OCI-LY3 (cell line): ENCODE measurements around the gene EPHB2.
"Not testable (repeated sequence)": the region's sequence is repeated elsewhere in the genome, so short reads cannot be mapped to it uniquely, and the experiment has no call there.

Experiments
- H2AFZ ChIP-seq: fragments of 200-600, 300-600 bp; shearing (Covaris generic); 2 replicates; pipeline ENCODE4 v1.6.0; 2014; ENCODE audit warnings: antibody characterized with exemption, low read depth, low read length
- H3K27ac ChIP-seq: fragments of 200-600, 300-600 bp; sonication (generic); 2 replicates; pipeline ENCODE4 v1.5.1; 2014; ENCODE audit warnings: mild to moderate bottlenecking, low read length, moderate library complexity, mixed read lengths
- H3K27me3 ChIP-seq: fragments of 200-600, 300-600 bp; sonication (generic); 2 replicates; pipeline ENCODE4 v1.6.1; 2014; ENCODE audit warnings: low read depth, low read length, mixed read lengths
- H3K36me3 ChIP-seq: fragments of 200-600, 300-600 bp; sonication (generic); replicated peaks from 2 replicates; pipeline ENCODE3; 2014; ENCODE audit warnings: low read depth, low read length, mixed read lengths
- H3K4me1 ChIP-seq: fragments of 300-600, 200-600 bp; sonication (generic); 2 replicates; pipeline ENCODE4 v1.6.1; 2014; ENCODE audit warnings: low read length, mixed read lengths
- H3K4me2 ChIP-seq: fragments of 200-600, 300-600 bp; sonication (generic); 2 replicates; pipeline ENCODE4 v1.6.1; 2014; ENCODE audit warnings: low read length, mixed read lengths
- H3K4me3 ChIP-seq: fragments of 300-600, 200-600 bp; sonication (generic); 2 replicates; pipeline ENCODE4 v1.5.1; 2014; ENCODE audit warnings: antibody characterized with exemption, mild to moderate bottlenecking, low read length, moderate library complexity
- H3K79me2 ChIP-seq: fragments of 300-600, 200-600 bp; shearing (Covaris generic); 2 replicates; pipeline ENCODE4 v1.6.1; 2014; ENCODE audit warnings: mild to moderate bottlenecking, low read length, mixed read lengths
- H3K9ac ChIP-seq: fragments of 300-600, 200-600 bp; shearing (Covaris generic); 2 replicates; pipeline ENCODE4 v1.6.0; 2014; ENCODE audit warnings: mild to moderate bottlenecking, low read length, moderate library complexity
- H3K9me3 ChIP-seq: fragments of 200-600, 300-600 bp; shearing (Covaris generic); 2 replicates; pipeline ENCODE4 v1.6.1; 2014; ENCODE audit warnings: low read length, mixed read lengths; ENCODE audit not compliant: insufficient read depth
- H4K20me1 ChIP-seq: fragments of 200-600, 300-600 bp; sonication (generic); 2 replicates; pipeline ENCODE4 v1.6.1; 2016; ENCODE audit warnings: low read length, mixed read lengths; ENCODE audit not compliant: insufficient read depth
- EZH2phosphoT487 ChIP-seq: fragments of 200-600 bp; shearing (Covaris generic); IDR thresholded peaks from 2 replicates; pipeline ENCODE4 v1.6.1; 2018; ENCODE audit warnings: antibody characterized with exemption, mixed run types, low read depth
- TF ChIP-seq, protein P1 (sequence below): fragments of 200-600, 300-600 bp; sonication (generic); IDR thresholded peaks from 2 replicates; pipeline ENCODE4 v1.5.1; 2014; ENCODE audit warnings: antibody characterized with exemption, low read length, low read depth

The EPHB2 gene

GRCh38 chr1:22944346-22945055, 233.9 kb downstream of the EPHB2 start:
- Histone ChIP-seq H3K27ac (no peak overlapping the region), H3K9ac (no peak overlapping the region), H3K27me3 (peaks cover 5% of the 10 kb centered on the region), H3K4me2 (no peak overlapping the region), H3K9me3 (no peaks in the 10 kb centered on the region), H3K4me1 (no peaks in the 10 kb centered on the region), H4K20me1 (no peaks in the 10 kb centered on the region), H2AFZ (no peak overlapping the region), H3K36me3 (no peaks in the 10 kb centered on the region), H3K4me3 (no peak overlapping the region), H3K79me2 (no peaks in the 10 kb centered on the region)
- no peak for TF ChIP-seq EZH2phosphoT487
- TF ChIP-seq, protein P1, sequence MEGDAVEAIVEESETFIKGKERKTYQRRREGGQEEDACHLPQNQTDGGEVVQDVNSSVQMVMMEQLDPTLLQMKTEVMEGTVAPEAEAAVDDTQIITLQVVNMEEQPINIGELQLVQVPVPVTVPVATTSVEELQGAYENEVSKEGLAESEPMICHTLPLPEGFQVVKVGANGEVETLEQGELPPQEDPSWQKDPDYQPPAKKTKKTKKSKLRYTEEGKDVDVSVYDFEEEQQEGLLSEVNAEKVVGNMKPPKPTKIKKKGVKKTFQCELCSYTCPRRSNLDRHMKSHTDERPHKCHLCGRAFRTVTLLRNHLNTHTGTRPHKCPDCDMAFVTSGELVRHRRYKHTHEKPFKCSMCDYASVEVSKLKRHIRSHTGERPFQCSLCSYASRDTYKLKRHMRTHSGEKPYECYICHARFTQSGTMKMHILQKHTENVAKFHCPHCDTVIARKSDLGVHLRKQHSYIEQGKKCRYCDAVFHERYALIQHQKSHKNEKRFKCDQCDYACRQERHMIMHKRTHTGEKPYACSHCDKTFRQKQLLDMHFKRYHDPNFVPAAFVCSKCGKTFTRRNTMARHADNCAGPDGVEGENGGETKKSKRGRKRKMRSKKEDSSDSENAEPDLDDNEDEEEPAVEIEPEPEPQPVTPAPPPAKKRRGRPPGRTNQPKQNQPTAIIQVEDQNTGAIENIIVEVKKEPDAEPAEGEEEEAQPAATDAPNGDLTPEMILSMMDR, result no peak

DNA sequence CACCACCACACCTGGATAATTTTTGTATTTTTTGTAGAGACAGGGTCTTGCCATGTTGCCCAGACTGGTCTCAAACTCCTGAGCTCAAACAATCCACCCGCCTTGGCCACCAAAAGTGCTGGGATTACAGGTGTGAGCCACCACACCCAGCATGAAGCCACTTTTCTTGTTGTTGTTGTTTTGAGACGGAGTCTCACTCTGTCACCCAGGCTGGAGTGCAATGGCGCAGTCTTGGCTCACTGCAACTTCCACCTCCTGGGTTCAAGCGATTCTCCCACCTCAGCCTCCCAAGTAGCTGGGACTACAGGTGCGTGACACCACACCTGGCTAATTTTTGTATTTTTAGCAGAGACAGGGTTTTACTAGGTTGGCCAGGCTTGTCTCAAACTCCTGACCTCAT, 234.5 kb downstream of the EPHB2 start:
- not testable (repeated sequence) for H3K4me2 ChIP-seq, H3K27me3 ChIP-seq, H3K4me1 ChIP-seq, H3K36me3 ChIP-seq, H3K9me3 ChIP-seq, H3K9ac ChIP-seq, H2AFZ ChIP-seq, H3K79me2 ChIP-seq, H3K27ac ChIP-seq, H3K4me3 ChIP-seq, H4K20me1 ChIP-seq

GRCh38 chr1:22949822-22950331, 239.2 kb downstream of the EPHB2 start:
- Histone ChIP-seq H3K27ac (no peak overlapping the region), H3K4me3 (no peak overlapping the region), H3K27me3 (no peaks in the 10 kb centered on the region), H2AFZ (no peak overlapping the region), H3K4me1 (no peaks in the 10 kb centered on the region), H3K9ac (no peak overlapping the region), H3K36me3 (no peaks in the 10 kb centered on the region), H3K9me3 (no peaks in the 10 kb centered on the region), H3K79me2 (no peaks in the 10 kb centered on the region), H3K4me2 (no peak overlapping the region), H4K20me1 (no peaks in the 10 kb centered on the region)
- TF ChIP-seq, protein P1, result no peak
- no peak for TF ChIP-seq EZH2phosphoT487

DNA sequence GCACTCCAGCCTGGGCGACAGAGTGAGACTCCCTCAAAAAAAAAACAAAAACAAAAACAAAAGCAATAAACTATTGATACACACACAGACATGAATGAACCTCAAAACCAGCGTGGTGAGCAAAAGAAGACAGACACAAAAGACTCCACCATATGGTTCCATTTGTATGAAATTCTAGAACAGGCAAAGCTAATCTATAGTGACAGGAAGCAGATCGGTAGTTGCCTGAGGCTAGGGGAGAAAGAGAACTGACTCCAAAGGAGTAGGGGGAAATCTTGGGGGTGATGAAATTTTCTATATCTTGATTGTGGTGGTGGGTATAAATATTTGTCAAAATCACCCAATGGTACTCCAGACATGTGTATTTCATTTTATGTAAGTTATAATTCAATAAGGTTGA, 241.2 kb downstream of the EPHB2 start:
- Histone ChIP-seq H3K4me3 (no peak overlapping the region), H4K20me1 (no peaks in the 10 kb centered on the region), H2AFZ (no peak overlapping the region), H3K79me2 (no peaks in the 10 kb centered on the region), H3K36me3 (no peaks in the 10 kb centered on the region), H3K9me3 (no peaks in the 10 kb centered on the region), H3K9ac (no peak overlapping the region), H3K27ac (no peak overlapping the region), H3K4me1 (no peaks in the 10 kb centered on the region), H3K27me3 (no peaks in the 10 kb centered on the region), H3K4me2 (no peak overlapping the region)
- TF ChIP-seq, protein P1, result no peak
- no peak for TF ChIP-seq EZH2phosphoT487
